H1 (cell line): Measurements from ENCODE around the gene SCGB3A1.

Experiments used
- GABPA ChIP-seq: IDR thresholded peaks from 2 replicates; pipeline ENCODE4 v1.6.1; 2011; ENCODE audit warnings: mild to moderate bottlenecking, low read length, moderate library complexity, borderline replicate concordance; ENCODE audit not compliant: insufficient read depth
- JUN ChIP-seq: IDR thresholded peaks from 2 replicates; pipeline ENCODE4 v1.6.1; 2011; ENCODE audit warnings: low read depth, mild to moderate bottlenecking, improper control_type of control experiment, low read length
- JUND ChIP-seq: IDR thresholded peaks from 2 replicates; pipeline ENCODE4 v1.6.1; 2011; ENCODE audit warnings: mild to moderate bottlenecking, improper control_type of control experiment, low read length
- SIRT6 ChIP-seq: IDR thresholded peaks from one replicate; pipeline ENCODE4 v1.7.1; 2012; ENCODE audit warnings: low read length, inconsistent platforms
- TF ChIP-seq, protein P1 (sequence below): IDR thresholded peaks from 2 replicates; pipeline ENCODE4 v1.6.1; 2012; ENCODE audit warnings: inconsistent platforms
- TF ChIP-seq, protein P2 (sequence below), 3 experiments: IDR thresholded peaks; 1 replicate in 2 of 3; 2 replicates in 1 of 3; pipeline versions ENCODE4 v1.5.1 to v1.6.1; 2011; ENCODE audit warnings: low read length in 3 of 3, mild to moderate bottlenecking in 3 of 3, inconsistent platforms in 2 of 3, low read depth in 1 of 3, moderate library complexity in 1 of 3; ENCODE audit not compliant: insufficient read depth in 1 of 3; ENCODE audit errors: control extremely low read depth in 1 of 3

DNA sequence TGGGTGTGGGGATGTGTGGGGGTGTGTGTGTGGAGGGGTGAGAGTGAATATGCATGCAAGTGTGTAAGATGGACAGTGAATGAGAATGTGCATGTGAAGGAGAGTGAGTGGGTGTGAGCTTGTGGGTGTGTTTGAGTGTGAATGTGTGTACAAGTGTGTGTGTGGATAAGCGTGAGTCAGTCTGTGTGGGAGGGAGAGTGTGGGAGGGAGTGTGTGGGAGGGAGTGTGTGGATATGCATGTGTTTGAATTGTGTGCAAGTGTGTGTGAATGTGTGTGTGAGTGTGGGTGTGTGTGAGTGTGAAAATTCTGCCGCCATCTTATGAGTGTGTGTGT is 3.7 kb upstream of the SCGB3A1 start:
- TF ChIP-seq GABPA: no peak
- TF ChIP-seq JUND: no peak
- TF ChIP-seq JUN: no peak
- TF ChIP-seq, protein P1, sequence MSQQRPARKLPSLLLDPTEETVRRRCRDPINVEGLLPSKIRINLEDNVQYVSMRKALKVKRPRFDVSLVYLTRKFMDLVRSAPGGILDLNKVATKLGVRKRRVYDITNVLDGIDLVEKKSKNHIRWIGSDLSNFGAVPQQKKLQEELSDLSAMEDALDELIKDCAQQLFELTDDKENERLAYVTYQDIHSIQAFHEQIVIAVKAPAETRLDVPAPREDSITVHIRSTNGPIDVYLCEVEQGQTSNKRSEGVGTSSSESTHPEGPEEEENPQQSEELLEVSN: no peak
- no peak for TF ChIP-seq SIRT6
- TF ChIP-seq, protein P2, sequence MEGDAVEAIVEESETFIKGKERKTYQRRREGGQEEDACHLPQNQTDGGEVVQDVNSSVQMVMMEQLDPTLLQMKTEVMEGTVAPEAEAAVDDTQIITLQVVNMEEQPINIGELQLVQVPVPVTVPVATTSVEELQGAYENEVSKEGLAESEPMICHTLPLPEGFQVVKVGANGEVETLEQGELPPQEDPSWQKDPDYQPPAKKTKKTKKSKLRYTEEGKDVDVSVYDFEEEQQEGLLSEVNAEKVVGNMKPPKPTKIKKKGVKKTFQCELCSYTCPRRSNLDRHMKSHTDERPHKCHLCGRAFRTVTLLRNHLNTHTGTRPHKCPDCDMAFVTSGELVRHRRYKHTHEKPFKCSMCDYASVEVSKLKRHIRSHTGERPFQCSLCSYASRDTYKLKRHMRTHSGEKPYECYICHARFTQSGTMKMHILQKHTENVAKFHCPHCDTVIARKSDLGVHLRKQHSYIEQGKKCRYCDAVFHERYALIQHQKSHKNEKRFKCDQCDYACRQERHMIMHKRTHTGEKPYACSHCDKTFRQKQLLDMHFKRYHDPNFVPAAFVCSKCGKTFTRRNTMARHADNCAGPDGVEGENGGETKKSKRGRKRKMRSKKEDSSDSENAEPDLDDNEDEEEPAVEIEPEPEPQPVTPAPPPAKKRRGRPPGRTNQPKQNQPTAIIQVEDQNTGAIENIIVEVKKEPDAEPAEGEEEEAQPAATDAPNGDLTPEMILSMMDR (IDR thresholded peaks at IDR 0.05; ENCODE audit: control extremely low read depth in 1 of 3, insufficient read depth in 1 of 3, low read depth in 1 of 3, low read length in 3 of 3): no peak
